Adrenal gland (tissue), 19 donors: Measurements from ENCODE around the gene ZDHHC16. TPM values are rescaled to one million over a fixed set of nuclear protein-coding genes. Genes with fewer than 3 reads are reported as not detected.

Experiments
- DNase-seq, 7 donors: peaks; one replicate each; pipeline ENCODE4 v3.0.0-alpha.2; 2019 to 2020
- H3K27ac ChIP-seq, 5 donors: fragments of 200-600 bp; sonication (generic) in 4 of 5; 1 replicate in 3 of 5; 2 replicates in 2 of 5; pipeline versions ENCODE4 v1.5.1 to v1.8.0; 2016 to 2020; ENCODE audit warnings: mild to moderate bottlenecking in 1 of 5
- H3K27me3 ChIP-seq: fragments of 200-600 bp; 2 replicates; pipeline ENCODE4 v1.8.0; 2021
- H3K36me3 ChIP-seq, 2 donors: fragments of 200-600 bp; replicated peaks in 1 of 2; 1 replicate in 1 of 2; 2 replicates in 1 of 2; pipeline versions ENCODE4 v1.5.1 to v1.8.0; 2018 to 2022
- H3K4me1 ChIP-seq, 2 donors: fragments of 200-600 bp; replicated peaks in 1 of 2; 1 replicate in 1 of 2; 2 replicates in 1 of 2; pipeline versions ENCODE4 v1.5.1 to v1.8.0; 2018 to 2021
- H3K4me3 ChIP-seq, 4 donors: fragments of 200-600 bp; sonication (generic) in 3 of 4; one replicate each; pipeline ENCODE4 v1.5.1; 2016 to 2018
- H3K9me3 ChIP-seq, 3 donors: fragments of 200-600 bp; sonication (generic) in 1 of 3; replicated peaks in 1 of 3; 1 replicate in 2 of 3; 2 replicates in 1 of 3; pipeline versions ENCODE4 v1.5.1 to v1.8.0; 2016 to 2021
- POLR2A ChIP-seq, 2 donors: fragments of 450-650 bp; IDR thresholded peaks; one replicate each; pipeline ENCODE4 v1.6.1; 2017; ENCODE audit warnings: antibody characterized with exemption in 2 of 2, mild to moderate bottlenecking in 2 of 2, moderate library complexity in 1 of 2
- WGBS, 4 donors: extraction: QIAGEN DNeasy Blood & Tissue Kit in 2 of 4; methylation state at CpG; one replicate each; pipeline versions ENCODE4 v1.1.5 to v1.1.7; 2013 to 2017; 5-methylcytosine and 5-hydroxymethylcytosine counted together
- intact Hi-C, 2 donors: fragments of 100-400 bp; cut with DNase I; formaldehyde crosslinking; loops; one replicate each; pipeline versions ENCODE4 v1.14.1 to v1.15.0; 2022 to 2023
- long read RNA-seq, 10 donors: library from polyadenylated mRNA in 3 of 10; unstranded in 2 of 10; stranded (forward) in 1 of 10; transcript quantifications; one replicate each; pipeline ENCODE4 v2.0.0 and lab custom pipeline, GENCODE V29; 2021 to 2026
- polyA plus RNA-seq, 3 donors: library from polyadenylated mRNA; stranded (reverse); fragments of 200-250 nt in 2 of 3; fragments of 350-450 nt in 1 of 3; fragmentation: Illumina TruSeq in 1 of 3; extraction: RNeasy Lipid Tissue Mini Kit (QIAGEN cat#74804) in 1 of 3; gene quantifications; one replicate each; pipeline ENCODE4 v1.2.3, GENCODE V29; 2013 to 2014
- total RNA-seq, 9 donors: library from RNA; depleted of rRNA in 4 of 9; stranded (reverse); fragments of >200 nt in 4 of 9; fragments of 120-200 nt in 1 of 9; fragmentation: NEBNext Ultra II Directional in 1 of 9; extraction: Animal tissue kit (Norgen Biotek cat#: 25700) in 1 of 9; gene quantifications; one replicate each; pipeline versions ENCODE4 v1.1.0 to v1.2.4, GENCODE V29; 2013 to 2023
- TF ChIP-seq, protein P1 (sequence below), 6 experiments: fragments of 450-650 bp in 4 of 6; fragments of 200-600 bp in 2 of 6; sonication (generic) in 1 of 6; IDR thresholded peaks; 1 replicate in 5 of 6; 2 replicates in 1 of 6; pipeline versions ENCODE4 v1.5.1 to v1.8.0; 2016 to 2021; ENCODE audit warnings: antibody characterized with exemption in 6 of 6, mild to moderate bottlenecking in 2 of 6, moderate library complexity in 1 of 6
- donor health status: healthy with polysubstance abuse.
- donor health status: Bipolar disorder and iron deficiency.
- donor health status: DM: yes; HTN: yes; CAD: no.
- donor health status: DM: no; HTN: no; CAD: no.
- donor health status: DM: no; HTN: no; CAD: no.
- donor health status: DM: yes; HTN: yes; CAD: no.

Gene ZDHHC16
- total RNA-seq: 10 to 100 TPM; 18.8 to 58.7 (median 24.7) TPM
- 10 to 100 TPM; 30.9 to 41.1 (median 38.4) TPM for polyA plus RNA-seq
- long read RNA-seq, donor 1, transcript ZDHHC16-206 (11 exons, 1,798 nt): major isoform, 5 of 19 reads
- long read RNA-seq, donor 1, partial matches to known transcripts: 7 of 19 reads
- long read RNA-seq, donor 1, other reads (novel, unspliced or antisense): 0 of 19 reads
- long read RNA-seq, donor 2, partial matches to known transcripts: 6 of 12 reads
- long read RNA-seq, donor 2, other reads (novel, unspliced or antisense): 0 of 12 reads
- long read RNA-seq, donor 3, transcript ZDHHC16-206 (11 exons, 1,798 nt): major isoform, 5 of 9 reads
- long read RNA-seq, donor 3, partial matches to known transcripts: 0 of 9 reads
- long read RNA-seq, donor 3, other reads (novel, unspliced or antisense): 0 of 9 reads
- long read RNA-seq, donor 4, transcript ZDHHC16-206 (11 exons, 1,798 nt): major isoform, 7 of 13 reads
- long read RNA-seq, donor 4, partial matches to known transcripts: 0 of 13 reads
- long read RNA-seq, donor 4, other reads (novel, unspliced or antisense): 2 of 13 reads
- long read RNA-seq, donor 5, transcript ZDHHC16-206 (11 exons, 1,798 nt): major isoform, 19 of 64 reads
- long read RNA-seq, donor 5, transcript ZDHHC16-202 (10 exons, 1,718 nt): minor isoform, 9 of 64 reads
- long read RNA-seq, donor 5, transcript ZDHHC16-207 (12 exons, 2,014 nt): minor isoform, 7 of 64 reads
- long read RNA-seq, donor 5, transcript ZDHHC16-203 (10 exons, 1,647 nt): minor isoform, 6 of 64 reads
- long read RNA-seq, donor 5, partial matches to known transcripts: 1 of 64 reads
- long read RNA-seq, donor 5, other reads (novel, unspliced or antisense): 20 of 64 reads
- long read RNA-seq, donor 6, partial matches to known transcripts: 2 of 9 reads
- long read RNA-seq, donor 6, other reads (novel, unspliced or antisense): 1 of 9 reads
- long read RNA-seq, donor 7, transcript ZDHHC16-206 (11 exons, 1,798 nt): major isoform, 5 of 7 reads
- long read RNA-seq, donor 7, partial matches to known transcripts: 0 of 7 reads
- long read RNA-seq, donor 7, other reads (novel, unspliced or antisense): 0 of 7 reads
- long read RNA-seq, donor 8, transcript ZDHHC16-206 (11 exons, 1,798 nt): major isoform, 7 of 18 reads
- long read RNA-seq, donor 8, transcript ZDHHC16-202 (10 exons, 1,718 nt): minor isoform, 5 of 18 reads
- long read RNA-seq, donor 8, transcript ZDHHC16-205 (8 exons, 1,280 nt): minor isoform, 5 of 18 reads
- long read RNA-seq, donor 8, partial matches to known transcripts: 0 of 18 reads
- long read RNA-seq, donor 8, other reads (novel, unspliced or antisense): 0 of 18 reads
- long read RNA-seq, donor 9, transcript ZDHHC16-206 (11 exons, 1,798 nt): major isoform, 7 of 18 reads
- long read RNA-seq, donor 9, partial matches to known transcripts: 6 of 18 reads
- long read RNA-seq, donor 9, other reads (novel, unspliced or antisense): 0 of 18 reads
- long read RNA-seq, donor 10, partial matches to known transcripts: 0 of 4 reads
- long read RNA-seq, donor 10, other reads (novel, unspliced or antisense): 0 of 4 reads

DNA sequence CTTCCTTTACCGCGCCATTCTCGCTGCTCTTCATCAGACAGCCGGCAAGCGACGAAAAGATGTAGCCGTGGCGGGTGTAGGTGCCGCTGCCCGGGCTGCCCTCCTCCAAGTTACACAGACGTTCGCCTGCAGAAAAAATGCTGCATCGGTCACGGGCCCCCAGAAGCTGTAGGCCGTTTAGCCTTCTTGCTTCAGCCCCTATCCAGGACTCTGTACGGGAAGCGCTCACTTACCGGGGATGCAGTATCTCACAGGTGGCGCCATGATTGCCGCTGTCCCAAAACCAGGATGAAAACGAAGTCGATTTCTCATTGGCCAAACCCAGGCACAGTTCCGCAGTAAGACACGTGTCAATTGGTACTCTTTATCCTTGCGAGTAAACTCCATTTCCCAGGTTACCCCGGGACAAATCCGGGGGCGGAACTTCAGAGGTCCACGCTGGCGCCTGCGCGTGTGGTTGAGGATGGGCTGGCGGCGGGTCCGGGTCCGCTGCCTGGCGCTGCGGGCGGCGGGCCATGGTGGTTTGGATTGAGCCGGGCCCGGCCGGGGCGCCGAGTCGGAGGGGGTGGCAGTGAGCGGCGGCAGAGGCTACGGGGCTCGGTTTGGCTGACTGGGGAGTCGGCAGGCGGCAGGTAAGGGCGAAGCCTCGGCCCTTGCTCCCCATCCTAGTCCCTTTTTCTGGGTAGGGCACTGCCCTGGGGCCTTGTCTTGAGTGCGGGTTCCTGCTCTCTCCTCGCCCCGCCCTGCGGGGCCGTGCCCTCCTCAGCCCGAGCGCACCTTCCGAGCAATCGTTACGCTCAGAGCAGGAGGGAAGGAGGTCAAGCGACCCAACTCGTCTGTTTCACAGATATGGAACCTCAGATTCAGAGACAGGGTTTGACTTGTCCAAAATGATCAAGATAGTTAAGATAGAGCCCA is at the start of gene ZDHHC16, which contains the start of gene EXOSC1:
TSS of gene ZDHHC16 (plus strand) at position 454 of the 918 bp plus-strand sequence. CDS start 5,501 bp downstream, outside the sequence.
TSS of gene EXOSC1 (minus strand) at position 285 of the 918 bp plus-strand sequence. CDS start at position 264, 21 bp downstream.
- peaks cover 14 to 40% of the 10 kb centered on the region in 2 donors for H3K4me1 ChIP-seq
- 0 to 1% (median 0%) methylated on average over 33 to 66 of the region's 66 CpGs for WGBS, 4 donors

DNA sequence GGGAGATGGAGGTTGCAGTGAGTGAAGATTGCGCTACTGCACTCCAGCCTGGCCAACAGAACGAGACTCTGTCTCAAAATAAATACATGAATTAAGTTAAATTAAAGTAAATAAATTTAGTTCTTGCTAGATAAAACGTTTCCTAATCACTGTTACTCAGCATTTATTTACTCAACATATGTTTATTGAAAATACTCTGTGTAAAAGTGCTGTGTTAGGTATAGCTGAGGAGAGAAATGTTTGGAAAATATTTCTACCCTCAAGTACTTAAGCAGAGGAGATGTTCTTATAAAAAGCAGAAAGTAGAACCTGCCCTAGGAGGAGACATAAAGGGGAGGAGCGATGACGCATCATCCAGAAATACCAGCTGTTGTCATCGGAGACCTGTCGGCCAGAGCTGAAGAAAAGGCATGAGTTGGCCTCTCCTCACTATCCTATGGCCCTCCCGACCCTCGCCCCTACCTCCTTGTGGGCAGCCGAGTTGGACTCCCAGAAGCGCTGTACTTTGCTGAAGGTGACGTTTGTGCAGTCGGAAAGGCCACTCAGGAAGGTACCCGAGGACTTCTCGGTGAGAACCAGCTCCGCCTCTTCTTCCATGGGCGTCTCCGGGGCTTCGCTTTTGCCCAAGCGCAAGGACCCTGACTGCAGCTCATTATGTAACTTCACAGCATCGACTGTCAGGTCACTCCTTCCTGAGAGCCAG is 46.0 kb upstream of the ZDHHC16 start:
- Histone ChIP-seq H3K27ac (peak overlapping the region; percentile 71 to 98 (median 89)), H3K4me3 (peak overlapping the region in 3 of 4 donors; percentile 20 to 86 (median 65))

More for the DNA sequence above, at the start of gene ZDHHC16, which contains the start of gene EXOSC1:
- intact Hi-C loops: no loop called here
- Histone ChIP-seq H3K9me3 (no peaks in the 10 kb centered on the region), H3K36me3 (peaks cover 0 to 13% of the 10 kb centered on the region in 2 donors), H3K27me3 (no peaks in the 10 kb centered on the region), H3K4me3 (peak within 1 kb of the TSS; percentile 53 to 98 (median 70)), H3K27ac (peak within 1 kb of the TSS in 4 of 5 donors; percentile 7 to 79 (median 45))
- TF ChIP-seq POLR2A (IDR thresholded peaks at IDR 0.05): peak; percentile 62 to 65
- TF ChIP-seq, protein P1, sequence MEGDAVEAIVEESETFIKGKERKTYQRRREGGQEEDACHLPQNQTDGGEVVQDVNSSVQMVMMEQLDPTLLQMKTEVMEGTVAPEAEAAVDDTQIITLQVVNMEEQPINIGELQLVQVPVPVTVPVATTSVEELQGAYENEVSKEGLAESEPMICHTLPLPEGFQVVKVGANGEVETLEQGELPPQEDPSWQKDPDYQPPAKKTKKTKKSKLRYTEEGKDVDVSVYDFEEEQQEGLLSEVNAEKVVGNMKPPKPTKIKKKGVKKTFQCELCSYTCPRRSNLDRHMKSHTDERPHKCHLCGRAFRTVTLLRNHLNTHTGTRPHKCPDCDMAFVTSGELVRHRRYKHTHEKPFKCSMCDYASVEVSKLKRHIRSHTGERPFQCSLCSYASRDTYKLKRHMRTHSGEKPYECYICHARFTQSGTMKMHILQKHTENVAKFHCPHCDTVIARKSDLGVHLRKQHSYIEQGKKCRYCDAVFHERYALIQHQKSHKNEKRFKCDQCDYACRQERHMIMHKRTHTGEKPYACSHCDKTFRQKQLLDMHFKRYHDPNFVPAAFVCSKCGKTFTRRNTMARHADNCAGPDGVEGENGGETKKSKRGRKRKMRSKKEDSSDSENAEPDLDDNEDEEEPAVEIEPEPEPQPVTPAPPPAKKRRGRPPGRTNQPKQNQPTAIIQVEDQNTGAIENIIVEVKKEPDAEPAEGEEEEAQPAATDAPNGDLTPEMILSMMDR (IDR thresholded peaks at IDR 0.05): no peak
- DNase-seq: peak; percentile 90 to 97 (median 93)

More for the DNA sequence above, 46.0 kb upstream of the ZDHHC16 start:
- Histone ChIP-seq H3K4me1 (peaks cover 9 to 14% of the 10 kb centered on the region in 2 donors), H3K9me3 (no peaks in the 10 kb centered on the region), H3K27me3 (no peaks in the 10 kb centered on the region), H3K36me3 (peaks cover 0 to 22% of the 10 kb centered on the region in 2 donors)
- peak; percentile 77 to 86 (median 80) for DNase-seq
- 20 to 32% (median 30%) methylated on average over 18 to 21 of the region's 21 CpGs for WGBS, 4 donors
- TF ChIP-seq, protein P1 (IDR thresholded peaks at IDR 0.05): no peak
- TF ChIP-seq POLR2A (IDR thresholded peaks at IDR 0.05): peak in 1 of 2 donors; percentile 72
- intact Hi-C loops: no loop called here
